ENCODE measurements around the gene NDST4. TPM values are rescaled to one million over a fixed set of nuclear protein-coding genes. Genes with fewer than 3 reads are reported as not detected.

The NDST4 gene
- total RNA-seq: not detected in 2 replicates

DNA sequence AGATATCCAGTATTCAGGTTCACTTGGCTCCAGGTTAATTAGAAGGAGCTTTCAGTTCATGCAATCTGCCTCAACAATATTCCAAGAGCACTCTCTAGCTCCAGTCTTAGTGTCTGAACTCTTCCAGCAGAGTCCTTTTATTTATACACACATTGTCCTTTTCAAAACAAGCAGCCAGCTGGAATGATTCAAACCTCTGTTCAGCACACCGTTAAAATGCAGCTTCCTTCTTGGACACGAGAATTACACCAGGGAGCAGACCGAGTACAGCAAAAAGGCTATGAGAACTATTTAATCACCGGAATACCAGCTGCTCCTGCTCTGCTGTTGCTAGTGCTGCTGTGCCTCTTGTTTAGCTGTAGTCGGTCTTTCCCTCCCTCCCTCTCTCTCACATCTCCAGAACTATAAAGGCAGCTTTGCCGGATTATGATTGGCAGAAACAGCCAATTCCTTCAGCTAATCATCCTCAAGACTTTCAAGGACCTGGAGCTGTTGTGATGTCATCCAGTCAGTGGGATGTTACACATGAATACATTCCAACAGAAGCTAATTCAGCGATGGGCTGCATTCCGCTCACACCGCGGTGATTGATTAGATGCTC lies at the start of gene NDST4:
NDST4 (minus strand) TSS at position 115 of the 601 bp plus-strand sequence. CDS start 36,584 bp downstream, outside the sequence.

